Suppressor macrophage (primary cell): ENCODE data around the gene PEX11G.
"Not testable (repeated sequence)": the region's sequence is repeated elsewhere in the genome, so short reads cannot be mapped to it uniquely, and the experiment has no call there.

ENCODE experiments used
- DNase-seq, 4 experiments: peaks; one replicate each; pipeline ENCODE4 v3.0.0-alpha.2; 2020 to 2022

PEX11G gene

DNA sequence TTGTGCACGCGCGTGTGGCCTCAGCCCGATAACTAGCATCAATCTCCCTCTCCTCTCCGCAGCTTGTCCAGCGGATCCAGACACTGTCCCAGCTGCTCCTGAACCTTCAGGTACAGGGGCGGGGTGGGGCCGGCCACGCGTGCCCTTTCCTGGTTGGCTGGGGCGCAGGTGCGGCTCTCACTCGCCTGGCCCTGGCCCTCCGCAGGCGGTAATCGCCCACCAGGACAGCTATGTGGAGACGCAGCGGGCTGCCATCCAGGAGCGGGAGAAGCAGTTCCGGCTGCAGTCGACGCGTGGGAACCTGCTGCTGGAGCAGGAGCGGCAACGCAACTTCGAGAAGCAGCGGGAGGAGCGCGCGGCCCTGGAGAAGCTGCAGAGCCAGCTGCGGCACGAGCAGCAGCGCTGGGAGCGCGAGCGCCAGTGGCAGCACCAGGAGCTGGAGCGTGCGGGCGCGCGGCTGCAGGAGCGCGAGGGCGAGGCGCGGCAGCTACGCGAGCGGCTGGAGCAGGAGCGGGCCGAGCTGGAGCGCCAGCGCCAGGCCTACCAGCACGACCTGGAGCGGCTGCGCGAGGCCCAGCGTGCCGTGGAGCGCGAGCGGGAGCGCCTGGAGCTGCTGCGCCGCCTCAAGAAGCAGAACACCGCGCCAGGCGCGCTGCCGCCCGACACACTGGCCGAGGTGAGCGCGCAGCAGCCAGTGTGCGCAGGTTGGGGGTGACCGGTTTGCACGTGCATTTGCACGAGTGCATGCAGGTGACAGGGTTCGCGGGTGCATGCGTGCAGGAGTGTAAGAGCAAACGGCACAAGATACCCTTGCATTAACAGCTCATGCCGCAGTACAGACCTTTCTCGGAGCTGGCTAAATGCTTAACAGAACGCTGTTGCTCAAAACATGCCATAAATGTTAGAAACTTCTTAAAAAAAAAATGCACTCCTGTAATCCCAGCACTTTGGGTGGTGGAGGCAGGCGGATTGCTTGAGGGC is 21.5 kb downstream of the PEX11G start:
- no peak for DNase-seq

DNA sequence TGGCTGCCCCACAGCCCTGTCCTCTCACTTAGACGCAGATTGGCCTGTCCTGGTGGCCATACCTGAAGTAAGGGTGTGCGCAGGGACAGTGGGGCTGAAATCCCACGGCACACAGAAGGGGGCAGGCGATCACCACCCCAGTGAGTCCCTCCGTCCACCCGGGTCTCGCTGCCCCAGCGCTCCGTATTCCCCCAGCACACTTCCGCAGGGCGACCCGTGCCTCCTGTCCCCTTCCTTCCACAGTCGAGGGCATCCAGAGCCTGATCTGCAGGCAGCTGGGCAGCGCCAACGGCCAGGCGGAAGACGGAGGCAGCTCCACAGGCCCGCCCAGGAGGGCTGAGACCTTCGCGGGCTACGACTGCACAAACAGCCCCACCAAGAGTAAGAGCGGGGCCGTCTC is 25.3 kb downstream of the PEX11G start:
- DNase-seq: no peak

GRCh38 chr19:7461841-7462629 is 26.8 kb downstream of the PEX11G start:
- DNase-seq: peak in 1 of 4 experiments; percentile 14

DNA sequence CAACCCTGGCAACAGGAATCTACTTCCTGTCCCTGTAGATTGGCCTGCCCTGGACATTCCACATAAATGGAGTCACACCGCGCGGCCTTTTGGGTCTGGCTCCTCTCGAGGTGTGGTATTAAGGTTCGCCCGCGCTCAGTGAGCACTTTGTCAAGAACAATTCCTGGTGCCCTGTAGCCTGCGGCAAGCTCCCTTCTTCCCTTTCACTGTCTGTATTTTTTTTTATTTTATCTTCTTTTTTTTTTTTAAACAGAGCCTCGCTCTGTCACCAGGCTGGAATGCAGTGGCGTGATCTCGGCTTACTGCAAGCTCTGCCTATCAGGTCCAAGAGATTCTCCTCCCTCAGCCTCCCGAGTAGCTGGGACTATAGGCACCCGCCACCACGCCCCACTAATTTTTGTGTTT is 28.3 kb downstream of the PEX11G start:
- no peak for DNase-seq

- DNase-seq: no peak
These were observed 29.1 kb downstream of the PEX11G start for GRCh38 chr19:7459773-7460172.

DNA sequence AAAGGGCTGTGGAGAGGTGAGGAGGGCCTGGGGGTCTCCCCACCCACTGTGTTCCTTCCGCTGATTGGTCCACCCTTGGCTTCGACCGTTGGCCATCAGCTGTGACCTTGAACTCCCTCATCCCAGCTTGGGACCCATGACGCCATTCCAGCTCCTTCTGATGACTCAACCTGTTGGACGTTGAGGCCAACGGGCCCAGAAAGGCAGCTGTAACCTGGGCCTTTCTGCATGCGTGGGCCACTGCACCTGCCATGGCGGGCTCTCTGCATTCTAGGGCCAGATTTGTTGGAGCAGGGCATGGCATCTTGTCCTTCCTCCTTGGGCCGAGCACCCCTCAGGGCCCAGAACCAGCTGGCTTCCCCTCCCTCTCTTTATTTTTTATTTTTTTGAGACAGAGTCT is 30.2 kb downstream of the PEX11G start:
- DNase-seq: no peak

DNA sequence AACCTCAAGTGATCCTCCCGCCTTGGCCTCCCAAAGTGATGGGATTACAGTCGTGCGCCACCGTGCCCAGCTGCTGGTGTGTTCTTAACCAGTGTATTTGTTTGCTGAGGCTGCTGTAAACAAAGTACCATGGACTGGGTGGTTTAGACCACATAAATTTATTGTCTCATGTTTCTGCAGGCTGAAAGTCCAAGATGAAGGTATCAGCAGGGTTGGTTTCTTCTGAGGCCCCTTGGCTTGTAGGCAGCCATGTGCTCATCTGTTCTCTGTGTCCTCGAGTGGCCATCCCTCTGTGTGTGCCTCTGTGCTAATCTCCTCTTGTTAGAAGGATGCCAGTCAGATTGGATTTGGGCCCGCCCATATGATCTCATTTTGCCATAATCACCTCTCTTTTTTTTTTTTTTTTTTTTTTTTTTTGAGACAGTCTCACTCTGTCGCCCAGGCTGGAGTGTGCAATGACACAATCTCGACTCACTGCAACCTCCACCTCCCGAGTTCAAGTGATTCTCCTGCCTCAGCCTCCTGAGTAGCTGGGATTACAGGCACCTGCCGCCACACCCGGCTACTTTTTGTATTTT is 31.8 kb downstream of the PEX11G start:
- DNase-seq: no peak

DNA sequence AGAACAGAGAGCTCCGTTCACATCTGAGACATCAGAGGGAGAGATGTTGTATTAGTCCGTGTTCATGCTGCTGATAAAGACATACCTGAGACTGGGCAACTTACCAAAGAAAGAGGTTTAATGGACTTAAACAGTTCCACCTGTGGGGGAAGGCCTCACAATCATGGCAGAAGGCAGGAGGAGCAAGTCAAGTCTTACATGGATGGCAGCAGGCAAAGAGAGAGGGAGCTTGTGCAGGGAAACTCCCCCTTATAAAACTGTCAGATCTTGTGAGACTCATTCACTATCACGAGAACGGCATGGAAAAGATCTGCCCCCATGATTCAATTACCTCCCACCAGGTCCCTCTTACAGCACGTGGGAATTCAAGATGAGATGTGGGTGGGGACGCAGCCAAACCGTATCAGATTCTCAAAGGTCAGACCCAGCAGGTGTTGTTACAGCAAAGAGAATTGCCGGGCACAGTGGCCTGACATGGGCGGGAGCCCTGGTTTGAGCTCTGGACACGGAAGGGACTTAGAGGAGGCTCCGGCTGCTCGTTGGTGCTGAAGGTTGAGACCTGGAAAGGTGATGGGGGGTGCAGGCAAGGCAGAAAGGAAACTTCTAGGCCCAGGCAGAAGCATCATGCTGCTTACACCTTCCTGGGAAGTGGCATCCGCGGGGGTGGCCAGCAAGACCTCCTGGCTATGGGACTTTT is 33.1 kb downstream of the PEX11G start:
- DNase-seq: no peak

DNA sequence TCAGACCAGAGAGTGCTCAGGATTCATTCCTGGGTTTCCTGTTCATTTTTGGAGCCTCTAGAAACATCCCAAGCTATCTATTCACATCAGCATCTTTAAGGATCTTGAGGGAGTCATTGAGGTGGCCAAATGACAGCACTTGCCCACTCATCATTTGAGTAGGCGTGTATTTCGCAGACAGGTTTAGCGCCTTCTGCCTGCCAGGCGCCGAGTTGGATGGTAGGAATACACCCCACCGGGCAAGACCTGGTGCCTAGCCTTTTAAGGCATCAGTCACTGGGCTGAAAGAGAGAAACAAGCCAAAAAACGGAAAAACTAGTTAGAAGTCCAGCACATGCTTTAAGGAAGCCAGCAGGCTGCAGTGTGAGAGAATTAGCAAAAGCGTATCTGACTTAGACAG is 33.8 kb downstream of the PEX11G start:
- no peak for DNase-seq

- peak; percentile 19 to 55 (median 22) for DNase-seq
These were observed 38.3 kb downstream of the PEX11G start for GRCh38 chr19:7450243-7451223.

GRCh38 chr19:7449391-7450070 is 39.3 kb downstream of the PEX11G start:
- DNase-seq: not testable (repeated sequence)

- no peak for DNase-seq
These were observed 41.2 kb downstream of the PEX11G start for GRCh38 chr19:7447648-7448047.

DNA sequence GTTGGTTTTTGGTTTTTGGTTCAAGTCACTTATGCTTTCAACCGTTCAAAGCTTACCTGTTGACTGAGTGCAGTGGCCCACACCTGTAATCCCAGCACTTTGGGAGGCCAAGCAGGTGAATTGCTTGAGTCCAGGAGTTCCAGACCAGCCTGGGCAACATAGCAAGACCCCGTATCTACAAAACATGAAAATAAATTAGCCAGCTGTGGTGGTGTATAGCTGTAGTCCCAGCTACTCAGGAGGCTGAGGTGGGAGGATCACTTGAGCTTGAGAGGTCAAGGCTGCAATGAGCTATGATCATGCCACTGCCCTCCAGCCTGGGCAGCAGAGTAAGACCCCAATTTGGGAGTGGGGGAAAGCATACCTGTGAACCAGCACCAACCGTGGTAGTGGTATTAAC is 43.7 kb downstream of the PEX11G start:
- DNase-seq: no peak

- no peak for DNase-seq
These were observed 44.8 kb downstream of the PEX11G start for GRCh38 chr19:7444042-7444441.

- no peak for DNase-seq
These were observed 46.4 kb downstream of the PEX11G start for GRCh38 chr19:7442423-7442822.

DNA sequence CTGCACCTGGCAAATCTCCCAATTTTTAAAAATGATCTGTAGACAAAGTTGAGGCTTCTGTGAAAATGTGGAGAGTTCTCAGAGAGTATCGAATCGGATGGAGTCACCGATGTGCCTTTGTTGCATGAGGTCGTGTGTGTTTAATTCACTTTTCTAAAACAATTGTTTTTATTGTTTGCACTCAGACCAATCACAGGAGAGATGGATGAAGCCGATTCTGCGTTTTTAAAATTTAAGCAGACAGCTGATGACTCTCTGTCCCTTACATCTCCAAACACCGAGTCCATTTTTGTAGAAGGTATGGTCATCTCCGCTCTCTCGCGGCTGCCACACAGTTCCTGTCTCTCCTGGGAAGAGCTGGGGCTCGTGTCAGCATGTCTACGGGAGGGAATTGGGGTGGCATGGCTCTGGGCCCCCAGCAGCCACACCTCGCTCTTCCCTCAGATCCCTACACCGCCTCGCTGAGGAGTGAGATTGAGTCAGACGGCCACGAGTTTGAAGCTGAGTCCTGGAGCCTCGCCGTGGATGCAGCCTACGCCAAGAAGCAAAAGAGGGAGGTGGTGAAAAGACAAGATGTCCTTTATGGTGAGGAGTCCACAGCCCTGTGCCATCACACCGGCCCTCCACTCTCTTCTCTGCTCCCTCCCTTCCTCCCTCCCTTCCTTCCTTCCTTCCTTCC is 47.2 kb downstream of the PEX11G start:
- DNase-seq: no peak

- DNase-seq: no peak
These were observed 48.5 kb downstream of the PEX11G start for GRCh38 chr19:7440188-7440975.

- no peak for DNase-seq
These were observed 53.2 kb downstream of the PEX11G start for GRCh38 chr19:7435586-7435985.

- DNase-seq: no peak
These were observed 54.4 kb downstream of the PEX11G start for GRCh38 chr19:7434391-7434790.
